Measurements from ENCODE around the gene MUC4.

MUC4 gene

GRCh38 chr3:195855471-195856409 is 44.0 kb upstream of the MUC4 start:
- TF ChIP-seq CTCF (IDR thresholded peaks at IDR 0.05), result no peak
- intact Hi-C loops (cut with DNase I; ENCODE audit: low total_unique reads), result no loop called here
- DNase-seq, result no peak
- Histone ChIP-seq H3K27ac (no peak overlapping the region), H3K36me3 (no peaks in the 10 kb centered on the region), H3K27me3 (peaks cover 0 to 16% of the 10 kb centered on the region in 2 donors), H3K9me3 (no peaks in the 10 kb centered on the region), H3K4me1 (peaks cover 0 to 6% (median 2%) of the 10 kb centered on the region in 4 donors), H3K4me3 (no peak overlapping the region)

GRCh38 chr3:195854628-195855294 is 43.0 kb upstream of the MUC4 start:
- Histone ChIP-seq H3K4me3 (no peak overlapping the region), H3K36me3 (no peaks in the 10 kb centered on the region), H3K9me3 (no peaks in the 10 kb centered on the region), H3K27me3 (peaks cover 0 to 16% of the 10 kb centered on the region in 2 donors), H3K4me1 (peaks cover 0 to 6% (median 2%) of the 10 kb centered on the region in 4 donors), H3K27ac (no peak overlapping the region)
- DNase-seq, result no peak
- no peak for TF ChIP-seq CTCF (IDR thresholded peaks at IDR 0.05)
- intact Hi-C loops (cut with DNase I; ENCODE audit: low total_unique reads), result no loop called here

GRCh38 chr3:195853996-195854395 is 42.3 kb upstream of the MUC4 start:
- no peaks in the 10 kb centered on the region for H3K9me3 ChIP-seq
- H3K4me3 ChIP-seq, result no peak overlapping the region
- peaks cover 0 to 2% (median 0%) of the 10 kb centered on the region in 4 donors for H3K4me1 ChIP-seq
- no peak overlapping the region for H3K27ac ChIP-seq
- no peak for TF ChIP-seq CTCF (IDR thresholded peaks at IDR 0.05)
- no peak for DNase-seq
- intact Hi-C loops (cut with DNase I; ENCODE audit: low total_unique reads), result no loop called here
- peaks cover 0 to 16% of the 10 kb centered on the region in 2 donors for H3K27me3 ChIP-seq
- no peaks in the 10 kb centered on the region for H3K36me3 ChIP-seq

GRCh38 chr3:195853036-195853435 is 41.3 kb upstream of the MUC4 start:
- no peak for TF ChIP-seq CTCF (IDR thresholded peaks at IDR 0.05)
- no peak for DNase-seq
- Histone ChIP-seq H3K27me3 (peaks cover 0 to 16% of the 10 kb centered on the region in 2 donors), H3K4me3 (no peak overlapping the region), H3K4me1 (no peaks in the 10 kb centered on the region), H3K36me3 (no peaks in the 10 kb centered on the region), H3K9me3 (no peaks in the 10 kb centered on the region), H3K27ac (no peak overlapping the region)
- intact Hi-C loops (cut with DNase I; ENCODE audit: low total_unique reads), result no loop called here

GRCh38 chr3:195850857-195851543 is 39.3 kb upstream of the MUC4 start:
- no peaks in the 10 kb centered on the region for H3K4me1 ChIP-seq
- intact Hi-C loops (cut with DNase I; ENCODE audit: low total_unique reads), result no loop called here
- peak; percentile 100 for TF ChIP-seq CTCF (IDR thresholded peaks at IDR 0.05)
- peaks cover 0 to 23% of the 10 kb centered on the region in 2 donors for H3K27me3 ChIP-seq
- H3K36me3 ChIP-seq, result no peaks in the 10 kb centered on the region
- H3K27ac ChIP-seq, result no peak overlapping the region
- peak; percentile 89 to 92 for DNase-seq
- no peaks in the 10 kb centered on the region for H3K9me3 ChIP-seq
- H3K4me3 ChIP-seq, result no peak overlapping the region

Measured in tibial artery (tissue), 4 donors.